AG04450 (cell line): ENCODE measurements around the gene TFF2. TPM values are rescaled to one million over a fixed set of nuclear protein-coding genes. Genes with fewer than 3 reads are reported as not detected.

Experiments
- CTCF ChIA-PET: fragments of 300-600, 350-600 bp; formaldehyde crosslinking; extraction: SDS; loops from one replicate; lab custom pipeline; 2022; ENCODE audit warnings: antibody characterized with exemption, inconsistent platforms; lab: Charles Lee
- POLR2A ChIA-PET: fragments of 350-600 bp; formaldehyde crosslinking; extraction: SDS; loops from one replicate; lab custom pipeline; 2021; ENCODE audit warnings: antibody characterized with exemption, inconsistent platforms; lab: Yijun Ruan, JAX
- DNase-seq: peaks from one replicate; pipeline ENCODE4 v3.0.0-alpha.2; 2011; ENCODE audit warnings: low read depth, low spot score
- H3K27ac ChIP-seq: one replicate; pipeline ENCODE4 v1.5.1; 2012; ENCODE audit warnings: low read depth, low read length, control low read depth
- H3K27me3 ChIP-seq: one replicate; pipeline ENCODE4 v1.6.0; 2012; ENCODE audit warnings: low read length; ENCODE audit not compliant: control insufficient read depth, insufficient read depth
- H3K4me3 ChIP-seq: 2 replicates; pipeline ENCODE4 v1.5.1; 2011; ENCODE audit warnings: mild to moderate bottlenecking, low read depth, low read length, control low read depth
- H3K9me3 ChIP-seq: 2 replicates; pipeline ENCODE4 v1.5.1; 2012; ENCODE audit warnings: low read length; ENCODE audit not compliant: control insufficient read depth, insufficient read depth
- polyA plus RNA-seq: library from polyadenylated mRNA; depleted of rRNA; stranded (reverse); fragments of >200 nt; gene quantifications from 2 replicates; pipeline ENCODE4 v1.2.3, GENCODE V29; 2011
- TF ChIP-seq, protein P1 (sequence below): IDR thresholded peaks from 2 replicates; pipeline ENCODE4 v1.5.1; 2011; ENCODE audit warnings: low read depth, low read length, control low read depth, inconsistent platforms

The TFF2 gene
- polyA plus RNA-seq, 1 experiment, result not detected

DNA sequence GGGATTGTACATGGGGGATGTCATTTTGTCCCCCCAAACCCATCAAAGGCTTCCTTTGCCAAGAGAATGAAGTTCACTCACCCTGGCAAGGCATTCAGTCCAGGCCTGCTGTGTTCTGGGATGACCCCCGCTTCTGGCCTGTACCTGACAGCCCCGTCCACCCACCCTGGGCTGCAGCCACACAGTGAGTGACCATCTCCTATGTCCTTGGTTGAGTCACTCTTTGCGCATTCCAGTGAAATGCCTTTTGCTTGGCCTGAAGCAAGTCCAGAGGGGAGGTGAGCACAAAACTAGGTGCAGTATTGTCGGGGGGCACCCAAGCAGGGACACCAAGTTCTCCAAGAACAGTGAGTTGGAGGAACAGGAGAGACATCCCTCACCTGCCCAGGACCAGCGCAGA, 34.8 kb upstream of the TFF2 start:
- ChIA-PET CTCF (no interaction called here), POLR2A (no interaction called here)
- TF ChIP-seq, protein P1, sequence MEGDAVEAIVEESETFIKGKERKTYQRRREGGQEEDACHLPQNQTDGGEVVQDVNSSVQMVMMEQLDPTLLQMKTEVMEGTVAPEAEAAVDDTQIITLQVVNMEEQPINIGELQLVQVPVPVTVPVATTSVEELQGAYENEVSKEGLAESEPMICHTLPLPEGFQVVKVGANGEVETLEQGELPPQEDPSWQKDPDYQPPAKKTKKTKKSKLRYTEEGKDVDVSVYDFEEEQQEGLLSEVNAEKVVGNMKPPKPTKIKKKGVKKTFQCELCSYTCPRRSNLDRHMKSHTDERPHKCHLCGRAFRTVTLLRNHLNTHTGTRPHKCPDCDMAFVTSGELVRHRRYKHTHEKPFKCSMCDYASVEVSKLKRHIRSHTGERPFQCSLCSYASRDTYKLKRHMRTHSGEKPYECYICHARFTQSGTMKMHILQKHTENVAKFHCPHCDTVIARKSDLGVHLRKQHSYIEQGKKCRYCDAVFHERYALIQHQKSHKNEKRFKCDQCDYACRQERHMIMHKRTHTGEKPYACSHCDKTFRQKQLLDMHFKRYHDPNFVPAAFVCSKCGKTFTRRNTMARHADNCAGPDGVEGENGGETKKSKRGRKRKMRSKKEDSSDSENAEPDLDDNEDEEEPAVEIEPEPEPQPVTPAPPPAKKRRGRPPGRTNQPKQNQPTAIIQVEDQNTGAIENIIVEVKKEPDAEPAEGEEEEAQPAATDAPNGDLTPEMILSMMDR, result no peak
- no peak for DNase-seq
- H3K4me3 ChIP-seq, result no peak overlapping the region
- no peak overlapping the region for H3K27ac ChIP-seq
- H3K27me3 ChIP-seq, result peaks cover 5% of the 10 kb centered on the region
- H3K9me3 ChIP-seq, result no peaks in the 10 kb centered on the region; the same call in 1 of the 2 replicates

DNA sequence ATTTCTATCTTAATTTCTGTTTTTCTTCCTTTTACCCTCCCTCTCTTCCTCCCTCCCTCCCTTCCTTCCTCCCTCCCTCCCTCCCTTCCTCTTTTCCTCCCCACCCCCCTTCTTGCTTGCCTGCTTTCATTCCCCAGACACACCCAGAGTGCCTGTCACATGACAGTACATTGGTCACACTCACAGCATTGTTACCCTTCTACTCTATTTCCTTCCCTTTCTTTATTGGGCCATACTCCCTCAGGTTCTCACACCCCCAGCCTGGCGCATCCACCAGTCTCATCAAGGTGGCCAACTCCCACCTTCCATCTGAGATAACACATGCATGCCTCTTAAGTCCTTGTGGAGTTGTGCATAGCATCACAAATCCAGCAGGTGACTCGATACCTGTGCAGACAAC, 34.2 kb upstream of the TFF2 start:
- Histone ChIP-seq H3K27ac (no peak overlapping the region), H3K9me3 (no peaks in the 10 kb centered on the region; the same call in 1 of the 2 replicates), H3K4me3 (no peak overlapping the region), H3K27me3 (peaks cover 5% of the 10 kb centered on the region)
- ChIA-PET CTCF (no interaction called here), POLR2A (no interaction called here)
- no peak for DNase-seq
- TF ChIP-seq, protein P1, result no peak

DNA sequence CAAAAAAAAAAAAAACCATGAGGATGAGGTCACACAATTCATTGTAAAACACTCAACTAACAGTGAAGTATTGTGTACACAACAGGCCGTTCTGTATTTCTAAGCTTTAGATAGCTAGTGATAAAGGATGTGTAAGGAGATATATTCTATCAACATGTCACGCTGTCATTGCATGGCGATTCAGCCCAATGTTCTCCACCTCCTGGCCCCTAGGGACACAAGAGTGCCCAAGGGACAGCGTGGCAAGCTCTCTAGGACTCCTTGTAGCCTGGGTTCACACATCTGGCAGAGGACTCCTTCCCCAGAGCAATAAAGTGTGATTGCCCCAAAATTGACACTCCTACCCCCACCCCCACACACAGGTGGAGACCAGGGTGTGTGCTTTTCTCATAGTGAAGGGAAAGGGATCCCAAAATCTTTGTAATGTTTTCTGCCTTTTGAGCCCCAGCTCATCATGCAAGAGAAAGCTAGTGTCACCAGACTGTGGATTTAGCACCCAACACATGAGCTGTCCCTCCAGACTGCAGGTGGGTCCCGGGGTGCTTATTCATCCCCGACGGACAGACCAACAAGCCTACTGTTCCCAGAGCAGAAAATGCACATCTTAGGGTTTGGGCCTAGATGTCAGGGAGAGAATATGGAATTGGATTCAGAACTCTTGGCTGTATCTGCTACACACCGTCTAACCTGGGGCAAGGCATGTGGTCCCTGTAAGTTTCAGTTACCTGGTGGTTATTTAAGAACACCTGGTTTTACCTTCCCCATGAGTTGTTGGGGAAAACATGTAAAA, 33.6 kb upstream of the TFF2 start:
- no peak for DNase-seq
- H3K27me3 ChIP-seq, result peaks cover 5% of the 10 kb centered on the region
- ChIA-PET POLR2A (no interaction called here), CTCF (interaction anchor here (0.7 kb wide), 1 partner anchor 239 kb away, joined by 6 read pairs; no protein-coding TSS in a partner anchor)
- H3K27ac ChIP-seq, result no peak overlapping the region
- H3K4me3 ChIP-seq, result no peak overlapping the region
- H3K9me3 ChIP-seq, result no peaks in the 10 kb centered on the region; the same call in 1 of the 2 replicates
- TF ChIP-seq, protein P1, result no peak

DNA sequence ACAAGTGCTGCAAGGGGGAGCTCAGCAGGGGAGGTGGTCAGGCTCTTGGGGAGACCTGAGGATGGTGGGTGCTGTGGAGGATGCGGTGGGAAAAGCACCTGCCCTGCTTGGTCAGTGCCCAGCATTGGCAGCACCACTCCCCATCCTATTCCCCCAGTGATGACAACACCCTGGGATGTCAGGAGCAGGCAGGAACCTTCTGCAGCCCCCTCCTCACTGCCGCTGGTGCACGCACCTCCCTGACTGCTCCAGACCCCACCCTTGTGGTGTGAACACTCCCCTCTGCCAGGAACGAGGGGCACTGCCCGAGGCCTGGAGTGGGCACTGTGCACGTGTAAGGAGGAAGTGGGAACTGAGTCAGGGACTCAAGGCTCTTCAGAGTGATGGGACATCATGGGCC, 32.5 kb upstream of the TFF2 start:
- H3K27ac ChIP-seq, result no peak overlapping the region
- H3K27me3 ChIP-seq, result peaks cover 4% of the 10 kb centered on the region
- TF ChIP-seq, protein P1, result no peak
- ChIA-PET POLR2A (no interaction called here), CTCF (no interaction called here)
- H3K4me3 ChIP-seq, result no peak overlapping the region
- DNase-seq, result no peak
- no peaks in the 10 kb centered on the region; the same call in 1 of the 2 replicates for H3K9me3 ChIP-seq

DNA sequence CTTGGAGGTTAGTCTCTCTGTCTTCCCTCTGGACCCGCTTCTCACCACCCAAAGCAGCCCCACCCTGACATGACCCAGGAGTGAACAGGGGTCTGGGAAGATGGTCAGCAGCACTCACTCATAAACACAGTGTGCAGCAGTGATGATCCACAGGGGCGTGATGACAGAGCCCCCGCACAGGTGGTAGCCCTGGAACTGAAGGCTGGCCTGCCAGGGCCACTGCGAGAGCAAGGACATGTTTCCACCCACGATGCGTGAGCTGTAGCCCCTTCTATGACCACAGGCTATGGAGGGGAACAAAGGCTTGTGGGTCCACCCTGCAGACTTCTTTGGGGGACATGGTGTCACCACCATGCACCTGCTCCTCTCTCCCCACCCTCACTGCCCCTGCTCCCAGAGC, 32.1 kb upstream of the TFF2 start:
- CTCF ChIA-PET, result interaction anchor here (0.5 to 2.4 kb wide), 2 partner anchors 238 to 332 kb away, joined by 3 to 19 read pairs; no protein-coding TSS in a partner anchor
- Histone ChIP-seq H3K9me3 (no peaks in the 10 kb centered on the region; the same call in 1 of the 2 replicates), H3K27me3 (peaks cover under 1% of the 10 kb centered on the region), H3K27ac (no peak overlapping the region), H3K4me3 (no peak overlapping the region)
- TF ChIP-seq, protein P1, result no peak
- DNase-seq, result no peak
- POLR2A ChIA-PET, result no interaction called here
